ENCODE results near the gene IQSEC2.

DNA sequence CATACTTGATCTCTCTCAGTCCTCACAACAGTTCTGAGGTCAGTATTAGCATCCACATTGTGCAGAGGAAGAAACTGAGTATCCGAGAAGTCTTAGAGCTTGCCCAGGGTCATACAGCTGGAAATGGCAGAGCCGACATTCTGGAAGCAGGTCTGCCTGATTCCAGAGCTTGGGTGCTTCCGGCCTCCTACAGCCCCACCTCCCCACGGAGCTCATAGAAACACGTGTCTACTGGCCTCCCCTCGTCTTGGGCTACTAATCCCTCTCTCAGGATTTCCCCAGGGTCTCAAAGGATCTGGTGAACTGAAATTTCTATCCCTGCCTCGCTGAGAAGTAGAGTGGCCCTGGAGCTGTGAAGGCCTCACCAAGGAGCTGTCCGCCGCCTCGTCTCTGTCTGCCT, 44.3 kb downstream of the IQSEC2 start:
- TF ChIP-seq POLR2A (IDR thresholded peaks at IDR 0.05; ENCODE audit: extremely low read depth, insufficient read length) (no peak), MAX (IDR thresholded peaks at IDR 0.05; ENCODE audit: low read depth, low read length) (no peak), CTCF (IDR thresholded peaks at IDR 0.05; ENCODE audit: low read depth, low read length) (no peak)

Data from NB4 (cell line).